ENCODE measurements around the gene SELENBP1.

DNA sequence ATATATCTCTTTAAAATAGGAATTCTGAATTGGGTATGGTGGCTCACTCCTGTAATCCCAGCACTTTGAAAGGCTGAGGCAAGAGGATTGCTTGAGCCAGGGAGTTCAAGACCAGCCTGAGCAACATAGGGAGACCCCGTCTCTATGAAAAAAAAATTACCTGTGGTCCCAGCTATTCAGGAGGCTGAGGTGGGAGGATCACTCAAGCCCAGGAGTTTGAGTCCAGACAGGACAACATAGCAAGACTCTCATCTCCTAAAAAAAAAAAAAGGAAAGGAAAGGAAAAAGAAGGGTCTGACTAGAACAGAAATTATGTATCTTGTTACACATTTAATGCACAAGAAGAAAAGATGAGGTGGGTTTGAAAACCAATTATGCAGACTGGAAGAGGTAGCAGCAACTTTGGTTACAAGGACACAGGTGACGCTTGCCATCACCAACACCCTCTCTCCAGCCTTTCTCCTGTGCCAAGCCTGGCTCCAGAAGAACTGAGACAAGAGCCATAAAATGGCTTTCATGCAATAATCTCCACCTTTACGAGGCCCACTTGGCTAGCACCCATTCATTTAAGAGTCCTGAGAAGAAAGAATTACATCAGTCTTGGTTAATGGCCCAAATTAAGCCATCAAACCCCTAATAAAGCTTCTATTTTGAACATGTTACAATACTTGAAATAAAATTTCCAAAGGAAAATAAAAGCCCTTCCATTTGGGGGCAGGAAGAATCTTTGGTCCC is 4.8 kb upstream of the SELENBP1 start:
- no peak for TF ChIP-seq CTCF (IDR thresholded peaks at IDR 0.05)
- TF ChIP-seq POLR2A (IDR thresholded peaks at IDR 0.05) = no peak
